HepG2 (cell line): ENCODE results near the gene TASP1. TPM values are rescaled to one million over a fixed set of nuclear protein-coding genes. Genes with fewer than 3 reads are reported as not detected.

ENCODE experiments used
- ARID2 ChIP-seq: sonication (generic); formaldehyde crosslinking; IDR thresholded peaks from 2 replicates; pipeline ENCODE4 v1.8.1; 2022; ENCODE audit warnings: mild to moderate bottlenecking, missing genetic modification reagents, borderline replicate concordance
- ARID4A ChIP-seq: sonication (generic); formaldehyde crosslinking; IDR thresholded peaks from 2 replicates; pipeline ENCODE4 v1.5.0; 2020; ENCODE audit warnings: mild to moderate bottlenecking, missing genetic modification reagents, borderline replicate concordance
- DRAP1 ChIP-seq: IDR thresholded peaks from 2 replicates; pipeline ENCODE4 v1.6.1; 2016; ENCODE audit warnings: missing genetic modification reagents, missing compliant biosample characterization
- ELF3 ChIP-seq: IDR thresholded peaks from 2 replicates; pipeline ENCODE4 v1.6.1; 2016; ENCODE audit warnings: missing genetic modification reagents, missing compliant biosample characterization
- IRX3 ChIP-seq: sonication (generic); formaldehyde crosslinking; IDR thresholded peaks from 2 replicates; pipeline ENCODE4 v1.8.1; 2023; ENCODE audit warnings: mild to moderate bottlenecking, low read depth, missing genetic modification reagents, borderline replicate concordance
- MTF2 ChIP-seq: sonication (generic); formaldehyde crosslinking; IDR thresholded peaks from 2 replicates; pipeline ENCODE4 v1.5.0; 2020; ENCODE audit warnings: missing genetic modification reagents, borderline replicate concordance
- NFYC ChIP-seq: IDR thresholded peaks from 2 replicates; pipeline ENCODE4 v1.6.1; 2016; ENCODE audit warnings: missing genetic modification reagents, missing compliant biosample characterization
- SRSF4 ChIP-seq: fragments of 200-400 bp; formaldehyde crosslinking; IDR thresholded peaks from one replicate; pipeline ENCODE4 v1.6.1; 2018; ENCODE audit warnings: mild to moderate bottlenecking, low read depth, low read length, moderate library complexity; ENCODE audit not compliant: poor library complexity, severe bottlenecking
- TBL1XR1 ChIP-seq: fragments of 150-350 bp; IDR thresholded peaks from 2 replicates; pipeline ENCODE4 v1.6.1; 2014; ENCODE audit warnings: borderline replicate concordance, low read length; ENCODE audit not compliant: partially characterized antibody
- THAP7 ChIP-seq: sonication (generic); formaldehyde crosslinking; IDR thresholded peaks from 2 replicates; pipeline ENCODE4 v1.8.1; 2023; ENCODE audit warnings: mild to moderate bottlenecking, missing genetic modification reagents
- ZNF101 ChIP-seq: sonication (generic); formaldehyde crosslinking; IDR thresholded peaks from 2 replicates; pipeline ENCODE4 v1.4.0; 2020; ENCODE audit warnings: mild to moderate bottlenecking, low read depth, missing genetic modification reagents, borderline replicate concordance
- ZNF292 ChIP-seq: sonication (generic); formaldehyde crosslinking; IDR thresholded peaks from 2 replicates; pipeline ENCODE4 v1.8.1; 2022; ENCODE audit warnings: mild to moderate bottlenecking, low read depth, missing genetic modification reagents, borderline replicate concordance
- ZNF407 ChIP-seq: sonication (generic); formaldehyde crosslinking; IDR thresholded peaks from one replicate; pipeline ENCODE4 v1.5.1; 2020; ENCODE audit warnings: mild to moderate bottlenecking, missing genetic modification reagents; ENCODE audit errors: not compliant biosample characterization
- polyA plus RNA-seq, 8 experiments: library from polyadenylated mRNA; depleted of rRNA in 3 of 8; stranded (reverse) in 7 of 8; unstranded in 1 of 8; fragments of >200 nt; fragmentation: Illumina TruSeq in 4 of 8; extraction: Trizol in 4 of 8; gene quantifications; 2 replicates each; pipeline versions ENCODE4 v1.2.1 to v1.2.3, GENCODE V29; 2011 to 2016; ENCODE audit warnings: low read depth in 4 of 8, missing spikeins in 1 of 8, mixed read lengths in 1 of 8; ENCODE audit not compliant: insufficient read depth in 1 of 8
- total RNA-seq, 5 experiments: library from RNA; depleted of rRNA; stranded (reverse); fragments of >200 nt; fragmentation: Illumina TruSeq; extraction: Trizol; gene quantifications; 2 replicates each; pipeline ENCODE4 v1.2.3, GENCODE V29; 2016; ENCODE audit warnings: low read depth in 1 of 5

Gene TASP1
- total and polyA plus RNA-seq, 2 of the 13 experiments (the other 11 are each of a cell fraction or from before 2014, with no cell fraction given), result 10.0 to 25.2 TPM

GRCh38 chr20:13638496-13639149 lies at the start of gene TASP1 (continued):
- TF ChIP-seq ARID4A (CRISPR knock-in tag) (peak; percentile 100), IRX3 (CRISPR knock-in tag) (peak; percentile 82; the same call in 1 of the 2 replicates), MTF2 (CRISPR knock-in tag) (no peak), ZNF292 (CRISPR knock-in tag) (peak; percentile 91), DRAP1 (peak; percentile 47; the same call in 1 of the 2 replicates), ZNF407 (CRISPR knock-in tag) (peak; percentile 91), ARID2 (no peak), SRSF4 (no peak), NFYC (peak; percentile 96), ZNF101 (CRISPR knock-in tag) (no peak), ELF3 (peak; percentile 59; the same call in 1 of the 2 replicates), THAP7 (CRISPR knock-in tag) (peak; percentile 78; the same call in 1 of the 2 replicates), TBL1XR1 (peak; percentile 48)
